ENCODE data around the gene PYURF. TPM values are rescaled to one million over a fixed set of nuclear protein-coding genes. Genes with fewer than 3 reads are reported as not detected.

Gene PYURF
- 69.6 to 83.2 TPM (median 81.1 TPM) in 5 replicates for total RNA-seq (2022; extraction: Qiagen RNA extraction)

GRCh38 chr4:88523325-88524129 lies at the start of gene PYURF:
TSS of gene PYURF (minus strand) at chr4:88523776. CDS start at chr4:88523700, 76 bp downstream.

Other genes starting within 250 kb of the PYURF start
- 0.44 to 0.83 TPM (median 0.67 TPM) in 5 replicates for gene PPM1K, start 239.2 kb downstream of the PYURF start, total RNA-seq (2022; extraction: Qiagen RNA extraction)
- 3.0 to 4.0 TPM (median 3.5 TPM) in 5 replicates for gene HERC6, start 144.9 kb downstream of the PYURF start, total RNA-seq (2022; extraction: Qiagen RNA extraction)
- gene HERC5, start 66.7 kb downstream of the PYURF start, total RNA-seq (2022; extraction: Qiagen RNA extraction), result 3.6 to 4.4 TPM (median 3.9 TPM) in 5 replicates
- 5.5 to 9.6 TPM (median 8.4 TPM) in 5 replicates for gene HERC3, start 68.7 kb upstream of the PYURF start, total RNA-seq (2022; extraction: Qiagen RNA extraction)
- 1.8 to 2.7 TPM (median 2.4 TPM) in 5 replicates for gene NAP1L5, start 174.1 kb upstream of the PYURF start, total RNA-seq (2022; extraction: Qiagen RNA extraction)

All from A549 treated with Mapracorat at 1 μM for 4 hours (cell line).